ENCODE measurements around the gene ZFAND6. TPM values are rescaled to one million over a fixed set of nuclear protein-coding genes. Genes with fewer than 3 reads are reported as not detected.

Gene ZFAND6
- total and polyA plus RNA-seq, 4 donors = 47.6 to 102 (median 82.4) TPM

DNA sequence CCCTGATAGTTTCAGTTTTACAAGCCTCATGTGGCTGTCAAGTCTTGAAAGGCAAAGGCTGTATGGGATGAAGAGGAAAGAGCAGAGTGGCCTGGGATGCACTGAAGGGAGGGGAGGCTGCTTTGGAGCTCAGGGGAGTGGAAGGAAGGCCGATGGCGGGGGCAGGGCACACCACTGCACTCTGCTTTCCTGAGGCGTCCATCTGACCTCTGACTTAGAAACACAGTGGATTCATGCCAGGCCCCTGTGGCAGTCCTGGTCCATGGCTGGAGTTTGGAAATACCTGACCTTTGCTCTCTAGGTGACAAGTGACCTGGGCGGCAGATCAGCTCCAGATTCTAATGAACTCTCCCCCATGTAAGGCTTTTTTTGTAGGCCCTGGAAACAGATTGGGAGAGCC, 112.3 kb downstream of the ZFAND6 start:
- WGBS = 35% methylated on average over 4 of the region's 4 CpGs
- peaks cover 3 to 15% (median 9%) of the 10 kb centered on the region in 4 donors for H3K36me3 ChIP-seq (ENCODE audit: control insufficient read depth in 4 of 4, insufficient read depth in 3 of 4, low read depth in 1 of 4, low read length in 3 of 4)
- H3K9me3 ChIP-seq (ENCODE audit: control insufficient read depth in 4 of 4, low read length in 3 of 4) = no peaks in the 10 kb centered on the region
- H3K4me3 ChIP-seq (ENCODE audit: low read depth in 1 of 3, low read length in 3 of 3) = no peak overlapping the region
- peaks cover 31 to 75% (median 62%) of the 10 kb centered on the region in 4 donors for H3K4me1 ChIP-seq (ENCODE audit: control insufficient read depth in 4 of 4, insufficient read depth in 4 of 4, low read length in 3 of 4)
- DNase-seq (ENCODE audit: low spot score) = peak; percentile 69
- TF ChIP-seq JUND (IDR thresholded peaks at IDR 0.05) (peak; percentile 68 to 79), TAF1 (conservative IDR thresholded peaks at IDR 0.05) (no peak), RXRA (IDR thresholded peaks at IDR 0.05) (peak; percentile 99), GABPA (IDR thresholded peaks at IDR 0.05 in 1 of 2, conservative IDR thresholded peaks at IDR 0.05 in 1 of 2) (peak in 1 of 2 donors; percentile 12), HNF4A (conservative IDR thresholded peaks at IDR 0.05) (peak; percentile 96 to 98), FOXA1 (IDR thresholded peaks at IDR 0.05) (peak; percentile 34), HNF4G (IDR thresholded peaks at IDR 0.05) (peak; percentile 91), EGR1 (IDR thresholded peaks at IDR 0.05; ENCODE audit: low read depth in 2 of 2) (peak in 1 of 2 donors; percentile 80), YY1 (IDR thresholded peaks at IDR 0.05) (peak; percentile 87), SP1 (IDR thresholded peaks at IDR 0.05) (peak; percentile 98), RAD21 (IDR thresholded peaks at IDR 0.05) (peak; percentile 64 to 73), NR2F2 (IDR thresholded peaks at IDR 0.05) (peak; percentile 91), FOXA2 (IDR thresholded peaks at IDR 0.05) (peak; percentile 30)
- TF ChIP-seq, protein P1, sequence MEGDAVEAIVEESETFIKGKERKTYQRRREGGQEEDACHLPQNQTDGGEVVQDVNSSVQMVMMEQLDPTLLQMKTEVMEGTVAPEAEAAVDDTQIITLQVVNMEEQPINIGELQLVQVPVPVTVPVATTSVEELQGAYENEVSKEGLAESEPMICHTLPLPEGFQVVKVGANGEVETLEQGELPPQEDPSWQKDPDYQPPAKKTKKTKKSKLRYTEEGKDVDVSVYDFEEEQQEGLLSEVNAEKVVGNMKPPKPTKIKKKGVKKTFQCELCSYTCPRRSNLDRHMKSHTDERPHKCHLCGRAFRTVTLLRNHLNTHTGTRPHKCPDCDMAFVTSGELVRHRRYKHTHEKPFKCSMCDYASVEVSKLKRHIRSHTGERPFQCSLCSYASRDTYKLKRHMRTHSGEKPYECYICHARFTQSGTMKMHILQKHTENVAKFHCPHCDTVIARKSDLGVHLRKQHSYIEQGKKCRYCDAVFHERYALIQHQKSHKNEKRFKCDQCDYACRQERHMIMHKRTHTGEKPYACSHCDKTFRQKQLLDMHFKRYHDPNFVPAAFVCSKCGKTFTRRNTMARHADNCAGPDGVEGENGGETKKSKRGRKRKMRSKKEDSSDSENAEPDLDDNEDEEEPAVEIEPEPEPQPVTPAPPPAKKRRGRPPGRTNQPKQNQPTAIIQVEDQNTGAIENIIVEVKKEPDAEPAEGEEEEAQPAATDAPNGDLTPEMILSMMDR (IDR thresholded peaks at IDR 0.05; ENCODE audit: low read depth, low read length, missing input control) = no peak
- TF ChIP-seq, protein P2, sequence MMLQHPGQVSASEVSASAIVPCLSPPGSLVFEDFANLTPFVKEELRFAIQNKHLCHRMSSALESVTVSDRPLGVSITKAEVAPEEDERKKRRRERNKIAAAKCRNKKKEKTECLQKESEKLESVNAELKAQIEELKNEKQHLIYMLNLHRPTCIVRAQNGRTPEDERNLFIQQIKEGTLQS (IDR thresholded peaks at IDR 0.05) = no peak
- TF ChIP-seq, protein P3, sequence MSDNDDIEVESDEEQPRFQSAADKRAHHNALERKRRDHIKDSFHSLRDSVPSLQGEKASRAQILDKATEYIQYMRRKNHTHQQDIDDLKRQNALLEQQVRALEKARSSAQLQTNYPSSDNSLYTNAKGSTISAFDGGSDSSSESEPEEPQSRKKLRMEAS (IDR thresholded peaks at IDR 0.05) = peak; percentile 96
- TF ChIP-seq, protein P4, sequence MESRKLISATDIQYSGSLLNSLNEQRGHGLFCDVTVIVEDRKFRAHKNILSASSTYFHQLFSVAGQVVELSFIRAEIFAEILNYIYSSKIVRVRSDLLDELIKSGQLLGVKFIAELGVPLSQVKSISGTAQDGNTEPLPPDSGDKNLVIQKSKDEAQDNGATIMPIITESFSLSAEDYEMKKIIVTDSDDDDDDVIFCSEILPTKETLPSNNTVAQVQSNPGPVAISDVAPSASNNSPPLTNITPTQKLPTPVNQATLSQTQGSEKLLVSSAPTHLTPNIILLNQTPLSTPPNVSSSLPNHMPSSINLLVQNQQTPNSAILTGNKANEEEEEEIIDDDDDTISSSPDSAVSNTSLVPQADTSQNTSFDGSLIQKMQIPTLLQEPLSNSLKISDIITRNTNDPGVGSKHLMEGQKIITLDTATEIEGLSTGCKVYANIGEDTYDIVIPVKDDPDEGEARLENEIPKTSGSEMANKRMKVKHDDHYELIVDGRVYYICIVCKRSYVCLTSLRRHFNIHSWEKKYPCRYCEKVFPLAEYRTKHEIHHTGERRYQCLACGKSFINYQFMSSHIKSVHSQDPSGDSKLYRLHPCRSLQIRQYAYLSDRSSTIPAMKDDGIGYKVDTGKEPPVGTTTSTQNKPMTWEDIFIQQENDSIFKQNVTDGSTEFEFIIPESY (IDR thresholded peaks at IDR 0.05) = peak; percentile 66
- TF ChIP-seq, protein P5, sequence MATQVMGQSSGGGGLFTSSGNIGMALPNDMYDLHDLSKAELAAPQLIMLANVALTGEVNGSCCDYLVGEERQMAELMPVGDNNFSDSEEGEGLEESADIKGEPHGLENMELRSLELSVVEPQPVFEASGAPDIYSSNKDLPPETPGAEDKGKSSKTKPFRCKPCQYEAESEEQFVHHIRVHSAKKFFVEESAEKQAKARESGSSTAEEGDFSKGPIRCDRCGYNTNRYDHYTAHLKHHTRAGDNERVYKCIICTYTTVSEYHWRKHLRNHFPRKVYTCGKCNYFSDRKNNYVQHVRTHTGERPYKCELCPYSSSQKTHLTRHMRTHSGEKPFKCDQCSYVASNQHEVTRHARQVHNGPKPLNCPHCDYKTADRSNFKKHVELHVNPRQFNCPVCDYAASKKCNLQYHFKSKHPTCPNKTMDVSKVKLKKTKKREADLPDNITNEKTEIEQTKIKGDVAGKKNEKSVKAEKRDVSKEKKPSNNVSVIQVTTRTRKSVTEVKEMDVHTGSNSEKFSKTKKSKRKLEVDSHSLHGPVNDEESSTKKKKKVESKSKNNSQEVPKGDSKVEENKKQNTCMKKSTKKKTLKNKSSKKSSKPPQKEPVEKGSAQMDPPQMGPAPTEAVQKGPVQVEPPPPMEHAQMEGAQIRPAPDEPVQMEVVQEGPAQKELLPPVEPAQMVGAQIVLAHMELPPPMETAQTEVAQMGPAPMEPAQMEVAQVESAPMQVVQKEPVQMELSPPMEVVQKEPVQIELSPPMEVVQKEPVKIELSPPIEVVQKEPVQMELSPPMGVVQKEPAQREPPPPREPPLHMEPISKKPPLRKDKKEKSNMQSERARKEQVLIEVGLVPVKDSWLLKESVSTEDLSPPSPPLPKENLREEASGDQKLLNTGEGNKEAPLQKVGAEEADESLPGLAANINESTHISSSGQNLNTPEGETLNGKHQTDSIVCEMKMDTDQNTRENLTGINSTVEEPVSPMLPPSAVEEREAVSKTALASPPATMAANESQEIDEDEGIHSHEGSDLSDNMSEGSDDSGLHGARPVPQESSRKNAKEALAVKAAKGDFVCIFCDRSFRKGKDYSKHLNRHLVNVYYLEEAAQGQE (IDR thresholded peaks at IDR 0.05) = peak; percentile 63
- no peaks in the 10 kb centered on the region for H3K27me3 ChIP-seq (ENCODE audit: control insufficient read depth in 4 of 4, insufficient read depth in 4 of 4, low read length in 3 of 4)
- no peak overlapping the region for H3K9ac ChIP-seq (ENCODE audit: low read depth in 1 of 2, low read length in 2 of 2)
- peak overlapping the region; percentile 73 to 89 for H3K27ac ChIP-seq (ENCODE audit: low read depth in 1 of 2, low read length in 2 of 2)

All from liver (tissue), 9 donors.